ENCODE results near the gene HOXA11.

Gene HOXA11

GRCh38 chr7:27151931-27152815 is 32.9 kb downstream of the HOXA11 start, which contains the start of gene HOXA3:
HOXA3 (minus strand) TSS chr7:27152583; CDS start chr7:27110640, 41,943 bp downstream.
- Histone ChIP-seq H3K4me1 (ENCODE audit: control insufficient read depth, insufficient read depth, low read length, unreplicated experiment) (no peaks in the 10 kb centered on the region), H2AFZ (ENCODE audit: low read length, unreplicated experiment) (no peak within 1 kb of the TSS), H3K27me3 (ENCODE audit: insufficient read depth, low read length) (peaks cover 98% of the 10 kb centered on the region)

GRCh38 chr7:27151341-27151930 is 33.6 kb downstream of the HOXA11 start:
- Histone ChIP-seq H3K4me3 (ENCODE audit: low read depth, low read length) (peak overlapping the region; percentile 53), H2AFZ (ENCODE audit: low read length, unreplicated experiment) (no peak overlapping the region), H3K27me3 (ENCODE audit: insufficient read depth, low read length) (peaks cover 98% of the 10 kb centered on the region), H3K27ac (ENCODE audit: low read depth, low read length) (no peak overlapping the region), H3K36me3 (ENCODE audit: insufficient read depth, low read length) (no peaks in the 10 kb centered on the region), H3K4me1 (ENCODE audit: control insufficient read depth, insufficient read depth, low read length, unreplicated experiment) (no peaks in the 10 kb centered on the region), H3K79me2 (ENCODE audit: control insufficient read depth, insufficient read depth, low read length, unreplicated experiment) (no peaks in the 10 kb centered on the region)

More at GRCh38 chr7:27151931-27152815, 32.9 kb downstream of the HOXA11 start, which contains the start of gene HOXA3:
- Histone ChIP-seq H3K27ac (ENCODE audit: low read depth, low read length) (no peak within 1 kb of the TSS), H3K36me3 (ENCODE audit: insufficient read depth, low read length) (no peaks in the 10 kb centered on the region), H3K79me2 (ENCODE audit: control insufficient read depth, insufficient read depth, low read length, unreplicated experiment) (no peaks in the 10 kb centered on the region), H3K4me3 (ENCODE audit: low read depth, low read length) (no peak within 1 kb of the TSS; the same call in 1 of the 2 replicates)

- Histone ChIP-seq H3K36me3 (ENCODE audit: insufficient read depth, low read length) (no peaks in the 10 kb centered on the region), H2AFZ (ENCODE audit: low read length, unreplicated experiment) (no peak overlapping the region), H3K27me3 (ENCODE audit: insufficient read depth, low read length) (peaks cover 98% of the 10 kb centered on the region), H3K79me2 (ENCODE audit: control insufficient read depth, insufficient read depth, low read length, unreplicated experiment) (no peaks in the 10 kb centered on the region), H3K4me1 (ENCODE audit: control insufficient read depth, insufficient read depth, low read length, unreplicated experiment) (no peaks in the 10 kb centered on the region), H3K27ac (ENCODE audit: low read depth, low read length) (no peak overlapping the region), H3K4me3 (ENCODE audit: low read depth, low read length) (peak overlapping the region; percentile 53)
Measured at GRCh38 chr7:27150568-27151340, 34.3 kb downstream of the HOXA11 start.

GRCh38 chr7:27149842-27150567 is 35.0 kb downstream of the HOXA11 start:
- no peaks in the 10 kb centered on the region for H3K79me2 ChIP-seq (ENCODE audit: control insufficient read depth, insufficient read depth, low read length, unreplicated experiment)
- peak overlapping the region; percentile 53; the same call in 1 of the 2 replicates for H3K4me3 ChIP-seq (ENCODE audit: low read depth, low read length)
- H2AFZ ChIP-seq (ENCODE audit: low read length, unreplicated experiment) = no peak overlapping the region
- no peaks in the 10 kb centered on the region for H3K4me1 ChIP-seq (ENCODE audit: control insufficient read depth, insufficient read depth, low read length, unreplicated experiment)
- H3K27ac ChIP-seq (ENCODE audit: low read depth, low read length) = no peak overlapping the region
- H3K36me3 ChIP-seq (ENCODE audit: insufficient read depth, low read length) = no peaks in the 10 kb centered on the region
- peaks cover 98% of the 10 kb centered on the region for H3K27me3 ChIP-seq (ENCODE audit: insufficient read depth, low read length)

- no peak overlapping the region for H3K4me3 ChIP-seq (ENCODE audit: low read depth, low read length)
- no peak overlapping the region for H3K27ac ChIP-seq (ENCODE audit: low read depth, low read length)
- H3K4me1 ChIP-seq (ENCODE audit: control insufficient read depth, insufficient read depth, low read length, unreplicated experiment) = no peaks in the 10 kb centered on the region
Measured at GRCh38 chr7:27148756-27149641, 36.0 kb downstream of the HOXA11 start.

GRCh38 chr7:27148031-27148755 is 36.8 kb downstream of the HOXA11 start:
- no peaks in the 10 kb centered on the region for H3K4me1 ChIP-seq (ENCODE audit: control insufficient read depth, insufficient read depth, low read length, unreplicated experiment)
- H3K27me3 ChIP-seq (ENCODE audit: insufficient read depth, low read length) = peaks cover 98% of the 10 kb centered on the region
- no peak overlapping the region for H2AFZ ChIP-seq (ENCODE audit: low read length, unreplicated experiment)
- H3K4me3 ChIP-seq (ENCODE audit: low read depth, low read length) = no peak overlapping the region
- no peak overlapping the region for H3K27ac ChIP-seq (ENCODE audit: low read depth, low read length)
- H3K79me2 ChIP-seq (ENCODE audit: control insufficient read depth, insufficient read depth, low read length, unreplicated experiment) = no peaks in the 10 kb centered on the region
- H3K36me3 ChIP-seq (ENCODE audit: insufficient read depth, low read length) = no peaks in the 10 kb centered on the region

More at GRCh38 chr7:27148756-27149641, 36.0 kb downstream of the HOXA11 start:
- Histone ChIP-seq H3K27me3 (ENCODE audit: insufficient read depth, low read length) (peaks cover 98% of the 10 kb centered on the region), H2AFZ (ENCODE audit: low read length, unreplicated experiment) (no peak overlapping the region), H3K79me2 (ENCODE audit: control insufficient read depth, insufficient read depth, low read length, unreplicated experiment) (no peaks in the 10 kb centered on the region), H3K36me3 (ENCODE audit: insufficient read depth, low read length) (no peaks in the 10 kb centered on the region)

GRCh38 chr7:27147199-27148030 is 37.6 kb downstream of the HOXA11 start, which contains the start of gene HOXA6:
HOXA6 (minus strand) TSS chr7:27147774; CDS start chr7:27147749, 25 bp downstream.
- peaks cover 98% of the 10 kb centered on the region for H3K27me3 ChIP-seq (ENCODE audit: insufficient read depth, low read length)
- H3K79me2 ChIP-seq (ENCODE audit: control insufficient read depth, insufficient read depth, low read length, unreplicated experiment) = no peaks in the 10 kb centered on the region

GRCh38 chr7:27146491-27147198 is 38.4 kb downstream of the HOXA11 start:
- no peak overlapping the region for H3K27ac ChIP-seq (ENCODE audit: low read depth, low read length)
- H3K36me3 ChIP-seq (ENCODE audit: insufficient read depth, low read length) = no peaks in the 10 kb centered on the region
- no peaks in the 10 kb centered on the region for H3K79me2 ChIP-seq (ENCODE audit: control insufficient read depth, insufficient read depth, low read length, unreplicated experiment)
- no peak overlapping the region for H2AFZ ChIP-seq (ENCODE audit: low read length, unreplicated experiment)
- H3K27me3 ChIP-seq (ENCODE audit: insufficient read depth, low read length) = peaks cover 98% of the 10 kb centered on the region
- no peaks in the 10 kb centered on the region for H3K4me1 ChIP-seq (ENCODE audit: control insufficient read depth, insufficient read depth, low read length, unreplicated experiment)
- H3K4me3 ChIP-seq (ENCODE audit: low read depth, low read length) = no peak overlapping the region

More at GRCh38 chr7:27147199-27148030, 37.6 kb downstream of the HOXA11 start, which contains the start of gene HOXA6:
- no peak within 1 kb of the TSS for H3K4me3 ChIP-seq (ENCODE audit: low read depth, low read length)
- no peak within 1 kb of the TSS for H2AFZ ChIP-seq (ENCODE audit: low read length, unreplicated experiment)
- H3K36me3 ChIP-seq (ENCODE audit: insufficient read depth, low read length) = no peaks in the 10 kb centered on the region
- no peak within 1 kb of the TSS for H3K27ac ChIP-seq (ENCODE audit: low read depth, low read length)
- no peaks in the 10 kb centered on the region for H3K4me1 ChIP-seq (ENCODE audit: control insufficient read depth, insufficient read depth, low read length, unreplicated experiment)
